GM19238 (cell line): ENCODE measurements around the gene CSNK1D.
A peak's percentile ranks its signal among the peaks of the same experiment; 100 is the strongest.

Experiments used
- DNase-seq: peaks from one replicate; pipeline ENCODE4 v3.0.0; 2011; ENCODE audit warnings: low spot score; ENCODE audit not compliant: insufficient read length

Gene CSNK1D

DNA sequence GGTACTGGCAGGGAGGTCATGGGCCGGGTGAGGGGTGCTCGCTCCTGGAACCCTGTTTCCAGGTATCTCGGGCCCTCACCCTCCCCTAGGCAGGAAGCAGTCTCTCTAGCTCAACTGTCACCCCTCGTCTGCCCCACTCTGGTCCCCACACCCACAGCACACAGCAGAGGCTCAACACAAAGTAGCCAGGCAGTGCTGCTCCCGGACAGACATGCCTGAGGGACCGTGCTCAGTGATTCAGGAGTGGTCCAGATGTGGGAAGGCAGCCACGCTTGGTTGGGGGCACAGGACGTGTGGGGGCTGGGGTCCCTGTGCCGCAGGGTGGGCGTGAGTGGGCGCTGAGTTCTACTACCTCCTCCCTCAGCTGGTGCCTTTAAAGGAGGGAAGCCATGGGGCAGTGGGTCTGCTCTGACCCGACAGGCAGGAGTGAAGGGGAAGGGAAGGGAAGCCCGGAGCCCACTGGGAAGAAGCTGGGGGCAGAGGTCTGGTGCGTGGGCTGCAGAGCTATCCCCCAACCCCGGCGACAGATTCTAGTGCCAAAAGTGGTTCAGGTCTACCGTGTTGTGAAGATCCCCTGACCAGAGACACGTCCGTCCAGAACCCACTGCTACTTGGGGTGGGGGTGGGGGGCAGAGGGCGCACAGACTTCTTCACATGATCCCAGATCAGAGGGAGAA, 32.9 kb downstream of the CSNK1D start:
- no peak for DNase-seq

- no peak for DNase-seq
Measured at GRCh38 chr17:82239926-82240505, 33.5 kb downstream of the CSNK1D start.

DNA sequence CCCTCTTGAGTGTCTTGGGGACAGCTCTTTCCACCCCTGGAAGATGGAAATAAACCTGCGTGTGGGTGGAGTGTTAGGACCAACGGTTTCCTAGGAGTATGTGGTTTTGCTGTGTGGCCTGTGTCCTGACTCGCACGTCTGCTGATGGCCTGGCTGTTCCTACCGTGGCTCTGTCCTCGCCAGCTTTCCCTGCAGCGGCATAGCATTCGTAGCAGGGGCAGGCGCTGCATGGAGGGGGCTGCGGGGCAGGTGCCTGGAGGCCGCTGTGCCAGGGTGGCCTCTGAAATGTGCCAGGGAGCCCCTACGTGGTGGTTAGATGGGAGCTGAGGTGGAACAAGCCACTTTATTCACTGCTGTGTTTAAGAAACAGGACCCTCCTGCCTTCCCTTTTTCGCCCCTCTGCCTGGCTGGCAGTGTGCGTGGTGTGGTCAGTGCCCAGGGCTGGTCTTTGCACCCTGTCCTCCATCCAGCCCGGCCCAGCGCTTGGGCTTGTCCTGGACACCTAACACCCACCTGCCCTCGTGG, 34.0 kb downstream of the CSNK1D start:
- DNase-seq: no peak

- peak; percentile 66 for DNase-seq
Measured at GRCh38 chr17:82238472-82239201, 34.9 kb downstream of the CSNK1D start.

GRCh38 chr17:82237746-82238471, 35.6 kb downstream of the CSNK1D start:
- DNase-seq: no peak

- no peak for DNase-seq
Measured at GRCh38 chr17:82237083-82237745, 36.3 kb downstream of the CSNK1D start.

DNA sequence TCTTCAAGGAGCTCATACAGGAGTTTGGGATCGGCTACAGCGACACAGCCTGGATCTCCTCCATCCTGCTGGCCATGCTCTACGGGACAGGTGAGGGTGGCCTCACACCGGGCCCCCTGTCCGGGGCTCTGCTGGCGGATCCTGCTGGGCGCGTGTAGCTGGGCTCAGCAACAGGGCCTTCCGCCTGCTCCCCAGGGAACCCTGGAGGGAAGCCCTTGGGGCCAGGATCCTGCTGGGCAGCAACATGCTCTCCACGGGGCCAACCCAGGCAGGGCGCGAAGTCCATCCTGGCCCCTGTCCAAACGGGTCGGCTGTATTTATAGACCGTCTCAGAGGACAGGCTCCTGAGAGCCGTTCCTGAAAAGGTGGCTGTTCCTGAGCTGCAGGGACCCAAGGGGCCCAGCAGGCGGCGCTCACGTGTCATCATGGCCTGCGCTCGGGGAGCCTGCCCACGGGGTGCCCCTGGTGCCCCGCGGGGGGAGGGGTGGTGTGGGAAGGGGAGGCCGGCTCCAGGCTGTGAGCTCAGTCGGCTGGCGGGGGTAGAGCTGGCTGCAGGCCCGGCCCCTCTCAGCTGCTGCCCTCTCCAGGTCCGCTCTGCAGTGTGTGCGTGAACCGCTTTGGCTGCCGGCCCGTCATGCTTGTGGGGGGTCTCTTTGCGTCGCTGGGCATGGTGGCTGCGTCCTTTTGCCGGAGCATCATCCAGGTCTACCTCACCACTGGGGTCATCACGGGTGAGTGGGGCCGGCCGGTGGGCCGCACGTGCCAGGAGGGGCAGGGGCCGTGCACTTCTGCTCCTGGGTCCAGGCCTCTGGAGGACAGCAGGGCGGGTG, 37.1 kb downstream of the CSNK1D start:
- no peak for DNase-seq

DNA sequence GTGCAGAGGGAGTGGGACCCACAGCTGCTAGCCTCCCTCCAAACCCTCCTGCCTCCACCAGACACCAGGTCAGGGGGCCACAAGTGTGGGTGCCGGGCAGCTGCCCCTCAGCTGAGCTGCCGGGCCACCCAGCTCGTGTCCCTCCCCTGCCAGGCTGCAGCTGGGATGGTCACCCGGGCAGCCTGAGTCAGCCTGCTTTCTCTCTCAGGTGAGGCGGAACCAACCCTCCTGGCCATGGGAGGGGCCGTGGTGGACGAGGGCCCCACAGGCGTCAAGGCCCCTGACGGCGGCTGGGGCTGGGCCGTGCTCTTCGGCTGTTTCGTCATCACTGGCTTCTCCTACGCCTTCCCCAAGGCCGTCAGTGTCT, 37.7 kb downstream of the CSNK1D start:
- no peak for DNase-seq

- no peak for DNase-seq
Measured at GRCh38 chr17:82235056-82235774, 38.3 kb downstream of the CSNK1D start.

GRCh38 chr17:82234211-82235055, 39.1 kb downstream of the CSNK1D start:
- DNase-seq: no peak

DNA sequence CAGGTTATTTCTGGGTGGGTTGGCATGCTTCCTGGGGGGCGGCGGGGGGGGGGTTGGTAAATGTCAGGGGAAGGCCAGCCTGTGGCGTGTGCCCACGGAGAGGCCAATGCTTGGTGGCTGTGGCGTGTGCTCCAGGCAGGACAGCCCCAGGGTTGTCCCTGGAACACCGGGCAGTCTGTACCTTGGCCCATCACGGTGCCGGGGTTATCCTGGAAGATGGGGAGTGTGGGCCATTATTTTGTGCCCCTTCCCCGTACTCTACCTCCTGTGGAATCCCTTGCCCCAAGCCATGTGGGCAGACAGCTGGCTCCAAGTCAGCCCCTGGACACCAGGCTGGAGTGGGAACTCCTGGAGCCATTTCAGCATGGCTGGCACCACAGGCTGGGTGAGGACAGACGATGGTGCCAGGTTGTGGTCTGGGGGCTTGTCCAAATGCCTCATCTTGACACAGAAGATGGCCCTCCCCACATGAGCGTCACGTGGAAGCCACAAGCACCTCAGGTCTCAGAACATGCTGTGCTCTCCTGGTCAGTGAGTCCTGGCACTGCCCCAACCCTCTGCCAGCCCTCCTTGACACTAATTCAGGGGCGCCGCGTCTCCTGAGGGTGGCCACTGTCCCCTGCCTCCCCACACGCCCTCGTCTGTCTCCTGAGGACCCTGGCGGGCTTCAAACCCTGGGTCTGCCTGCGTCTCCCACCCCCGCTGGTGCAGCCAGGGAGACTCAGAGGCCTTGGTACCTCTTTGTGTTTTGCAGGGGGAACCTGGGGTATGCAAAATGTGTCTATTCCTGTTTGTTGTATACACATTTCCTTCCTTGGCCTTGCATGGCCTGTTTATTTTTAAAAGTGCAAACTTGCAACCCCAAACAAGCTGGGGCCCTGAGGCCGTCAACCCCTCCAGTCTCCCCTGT, 40.4 kb downstream of the CSNK1D start:
- DNase-seq: no peak

DNA sequence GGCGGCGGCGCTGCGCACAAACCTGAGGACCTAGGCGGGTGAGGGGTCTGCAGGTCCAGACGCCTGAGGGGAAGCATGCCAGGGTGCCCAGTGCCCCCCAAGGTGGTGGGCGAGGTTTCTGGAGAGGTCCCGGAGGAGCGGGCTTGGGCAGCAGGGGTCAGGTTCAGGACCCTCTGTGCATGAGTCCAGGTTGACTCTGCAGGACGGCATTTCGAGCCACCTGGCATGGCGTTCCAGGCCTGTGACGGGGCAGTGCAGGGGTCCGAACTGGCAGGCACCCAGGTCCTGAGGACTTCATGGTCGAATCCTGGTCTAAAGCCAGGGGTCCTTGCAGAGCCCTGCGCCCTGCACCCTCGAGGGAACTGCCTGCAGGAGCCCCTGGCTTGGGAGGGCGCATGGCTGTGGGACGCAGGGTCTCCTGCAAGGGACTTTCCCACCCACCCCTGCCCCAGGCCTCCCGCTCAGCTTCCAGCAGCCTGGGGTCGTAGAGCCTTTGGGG, 41.1 kb downstream of the CSNK1D start:
- DNase-seq: no peak

- no peak for DNase-seq
Measured at GRCh38 chr17:82231562-82232321, 41.8 kb downstream of the CSNK1D start.

GRCh38 chr17:82231312-82231561, 42.3 kb downstream of the CSNK1D start:
- peak; percentile 75 for DNase-seq

DNA sequence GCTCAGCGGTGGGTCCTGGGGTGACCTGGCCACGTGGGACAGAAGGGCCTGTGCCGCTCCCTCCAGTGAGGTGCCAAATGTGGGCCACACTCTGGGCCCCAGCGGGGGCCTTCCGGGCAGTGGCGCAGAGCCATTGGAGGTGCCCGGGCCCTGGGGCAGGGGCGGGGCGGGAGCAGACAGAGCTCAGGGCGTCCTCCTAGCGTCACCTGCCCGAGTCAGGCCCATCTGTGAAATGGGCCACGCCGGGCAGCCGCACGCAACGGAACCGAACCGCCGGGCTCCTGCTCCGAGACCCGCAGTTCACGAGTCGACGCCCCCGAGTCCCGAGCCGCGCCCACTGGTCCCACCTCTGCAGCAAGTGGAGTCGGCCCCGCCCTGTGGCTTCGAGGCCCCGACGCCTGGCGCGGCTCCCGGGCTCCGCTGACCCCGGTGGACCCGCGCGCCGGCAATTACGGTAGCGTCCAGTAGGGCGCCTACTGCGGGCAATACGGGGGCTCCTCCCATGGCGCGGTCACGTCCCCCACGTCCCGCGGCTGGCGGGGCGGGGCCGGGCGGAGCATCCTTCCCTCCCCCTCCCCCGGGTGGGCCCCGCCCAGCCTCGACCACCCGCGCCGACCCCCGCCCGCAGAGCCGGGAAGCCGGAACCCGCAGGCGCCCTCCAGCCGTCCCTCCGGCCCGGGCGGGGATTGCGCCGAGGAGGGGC, 42.7 kb downstream of the CSNK1D start:
- peak; percentile 87 for DNase-seq
